ENCODE measurements around the gene ARFGAP1.

The ARFGAP1 gene

GRCh38 chr20:63280371-63280770 lies 7.8 kb downstream of the ARFGAP1 start:
- DNase-seq (ENCODE audit: low spot score): no peak

- no peak for DNase-seq (ENCODE audit: low spot score)
These were observed 8.4 kb downstream of the ARFGAP1 start for GRCh38 chr20:63280929-63281545.

- no peak for DNase-seq (ENCODE audit: low spot score)
These were observed 9.4 kb downstream of the ARFGAP1 start for GRCh38 chr20:63281742-63282665.

DNA sequence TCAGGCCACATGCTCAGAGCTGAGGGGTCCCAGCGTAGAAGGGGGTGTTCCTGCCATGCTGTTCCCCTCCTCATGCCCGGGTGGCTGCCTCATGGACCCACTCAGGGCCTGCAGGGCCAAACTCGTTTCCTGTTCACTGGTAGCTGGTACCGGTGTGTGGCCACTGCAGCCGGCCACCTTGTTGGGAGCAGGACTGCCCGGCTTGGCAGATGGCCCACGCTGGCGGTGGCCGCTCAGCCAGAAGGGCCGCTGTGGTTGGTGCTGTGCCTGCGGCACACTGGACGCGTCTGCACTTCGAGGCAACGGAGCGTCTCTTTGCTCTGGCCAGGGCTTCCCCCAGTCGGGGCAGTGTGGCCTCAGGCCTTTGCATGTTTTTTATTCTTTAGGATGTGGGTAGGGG lies 10.3 kb downstream of the ARFGAP1 start:
- no peak for DNase-seq (ENCODE audit: low spot score)

DNA sequence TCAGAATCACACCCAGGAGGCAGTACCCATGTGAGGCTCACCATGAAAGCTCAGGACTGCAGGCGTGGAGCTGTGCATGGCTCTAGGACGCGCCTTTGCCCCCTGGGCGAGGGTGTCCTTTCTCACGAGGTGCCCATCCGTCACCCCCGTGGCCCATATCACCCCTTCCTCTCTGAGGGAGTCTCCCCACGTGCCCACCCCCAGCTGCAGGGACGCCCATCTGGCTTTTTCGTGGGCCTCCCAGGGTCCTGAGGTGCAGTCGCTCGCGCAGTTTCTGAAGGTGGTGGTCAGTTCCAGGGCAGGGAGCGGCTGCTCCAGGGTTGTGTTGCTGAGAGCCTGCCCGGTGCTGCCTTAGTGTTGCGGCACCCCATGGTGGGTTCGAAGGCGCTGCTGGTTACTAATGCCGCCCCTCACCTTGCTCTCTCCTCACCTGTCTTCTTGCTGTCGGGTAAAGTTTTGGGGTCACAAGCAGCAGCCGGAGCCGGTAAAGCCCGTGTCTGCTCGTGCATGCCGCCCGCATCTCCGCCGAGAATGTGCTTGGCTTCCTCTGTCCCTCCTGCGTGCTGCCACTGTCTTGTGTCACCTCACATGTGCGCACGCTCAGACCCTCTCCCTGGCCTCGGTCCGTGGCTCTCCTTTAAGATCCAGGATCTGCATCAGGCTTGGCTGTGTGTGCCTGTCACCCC lies 10.9 kb downstream of the ARFGAP1 start:
- no peak for DNase-seq (ENCODE audit: low spot score)

DNA sequence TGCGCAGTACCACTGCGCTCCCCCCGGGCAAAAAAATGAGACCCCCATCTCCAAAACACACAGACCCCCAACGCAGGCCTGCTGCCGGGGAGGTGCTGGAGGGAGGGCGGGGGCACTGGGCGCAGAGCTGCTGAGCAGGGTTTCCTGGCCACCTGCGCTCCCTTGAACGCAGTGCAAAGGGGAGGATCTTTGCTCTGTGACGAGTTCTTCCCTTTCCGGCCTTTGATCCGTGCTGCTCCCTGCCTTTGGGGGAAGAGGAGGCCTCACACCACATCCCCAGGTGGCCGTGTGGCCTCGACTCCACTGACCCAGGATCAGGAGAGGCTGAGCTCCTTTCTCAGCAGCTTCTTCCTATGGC lies 11.4 kb downstream of the ARFGAP1 start:
- peak; percentile 14 for DNase-seq (ENCODE audit: low spot score)

DNA sequence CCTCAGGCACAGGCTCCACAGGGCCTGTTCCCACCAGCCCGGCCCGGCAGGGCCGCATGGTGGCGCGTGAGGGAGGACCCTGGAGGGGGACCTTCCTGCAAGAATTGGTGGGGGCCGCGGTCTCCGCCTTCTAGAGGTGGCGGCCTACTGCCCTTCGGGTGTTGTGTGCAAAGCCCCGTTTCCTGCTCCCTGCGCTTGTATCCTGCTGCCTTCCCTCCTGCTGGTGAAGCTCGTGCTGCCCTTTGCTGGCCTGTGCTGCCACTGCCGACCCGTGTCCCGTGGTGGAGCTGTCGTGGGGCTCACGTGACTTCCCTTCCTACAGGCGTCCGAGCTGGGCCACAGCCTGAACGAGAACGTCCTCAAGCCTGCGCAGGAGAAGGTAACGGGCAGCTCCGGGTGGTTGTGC lies 11.9 kb downstream of the ARFGAP1 start:
- DNase-seq (ENCODE audit: low spot score): no peak

GRCh38 chr20:63284981-63285524 lies 12.4 kb downstream of the ARFGAP1 start:
- no peak for DNase-seq (ENCODE audit: low spot score)

DNA sequence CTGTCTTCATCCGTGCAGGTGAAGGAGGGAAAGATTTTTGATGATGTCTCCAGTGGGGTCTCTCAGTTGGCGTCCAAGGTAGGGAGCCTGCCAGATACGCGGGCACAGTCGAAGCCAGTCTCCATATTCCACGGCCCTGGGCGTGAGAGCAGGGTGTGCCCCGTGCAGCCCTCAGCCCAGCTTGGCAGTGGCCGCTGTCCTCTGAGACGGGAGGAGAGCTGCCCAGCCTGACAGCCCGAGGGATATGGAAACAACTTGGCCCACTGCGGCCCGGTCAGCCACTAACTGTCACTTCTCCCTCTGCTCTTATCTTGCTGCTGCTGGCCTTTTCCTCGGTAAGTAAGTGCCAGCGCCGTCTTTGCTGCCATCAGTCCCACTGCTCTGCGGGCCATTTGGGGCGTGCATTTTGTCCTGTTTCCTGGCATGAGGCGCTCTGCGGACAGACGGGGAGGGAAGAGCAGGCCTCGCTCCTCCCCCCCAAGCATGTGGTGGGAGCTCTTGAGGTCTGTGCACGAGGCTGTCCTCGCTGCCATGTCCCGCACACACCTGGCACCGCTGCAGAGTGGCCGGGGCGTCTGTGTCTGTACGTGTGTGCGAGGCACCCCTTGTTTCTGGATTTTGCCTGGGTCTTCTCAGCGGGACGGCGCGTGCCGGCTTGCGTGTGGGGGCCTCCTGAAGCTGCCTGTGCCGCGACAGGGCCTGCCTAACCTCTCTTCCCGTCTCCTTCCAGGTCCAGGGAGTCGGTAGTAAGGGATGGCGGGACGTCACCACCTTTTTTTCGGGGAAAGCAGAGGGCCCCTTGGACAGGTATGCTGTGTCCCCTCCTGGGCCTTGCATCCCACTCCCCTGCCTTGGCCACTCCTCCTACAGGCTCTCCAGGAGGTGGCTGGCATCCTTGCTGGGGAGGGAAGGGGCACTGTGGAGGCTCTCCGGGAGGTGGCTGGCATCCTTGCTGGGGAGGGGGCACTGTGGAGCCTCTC lies 13.3 kb downstream of the ARFGAP1 start:
- DNase-seq (ENCODE audit: low spot score): no peak

DNA sequence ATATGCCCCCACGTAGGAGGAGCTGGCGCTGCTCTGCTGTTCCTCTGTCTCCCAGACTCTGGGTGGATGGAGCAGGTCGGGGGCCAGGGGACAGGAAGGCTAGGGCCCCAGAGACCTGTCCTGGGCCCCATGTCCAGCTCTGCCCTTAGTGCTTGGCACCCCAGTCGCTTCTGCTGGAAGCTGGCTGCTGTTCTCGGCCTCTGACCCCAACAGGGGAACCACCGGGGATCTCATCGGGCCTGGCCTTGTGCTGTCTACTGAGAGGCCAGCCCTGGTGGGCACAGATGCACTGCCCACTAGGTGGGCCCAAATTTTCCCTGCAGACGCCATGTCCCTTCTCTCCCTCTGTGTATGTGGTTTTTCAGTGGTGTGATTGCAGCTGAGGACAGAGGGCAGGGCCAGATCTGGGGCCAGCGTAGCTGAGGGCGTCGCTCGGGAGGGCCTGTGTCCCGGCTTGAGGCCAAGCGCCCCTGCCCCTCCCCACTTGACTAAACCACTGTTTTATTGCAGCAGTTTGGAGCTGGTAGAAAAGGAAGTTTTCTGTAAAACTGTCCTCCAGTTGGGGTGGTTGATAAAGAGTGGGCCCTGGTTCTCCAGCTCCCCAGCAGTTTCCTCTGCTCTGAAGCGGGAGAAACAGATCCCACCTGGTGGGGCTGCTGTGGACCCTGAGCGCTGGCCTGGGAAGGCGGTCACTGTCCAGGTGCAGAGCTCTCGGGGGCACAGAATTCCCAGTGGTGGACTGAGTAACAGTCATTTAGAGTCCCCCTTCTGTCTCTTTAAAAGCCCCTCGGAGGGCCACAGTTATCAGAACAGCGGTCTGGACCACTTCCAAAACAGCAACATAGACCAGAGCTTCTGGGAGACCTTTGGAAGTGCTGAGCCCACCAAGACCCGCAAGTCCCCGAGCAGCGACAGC lies 14.4 kb downstream of the ARFGAP1 start:
- DNase-seq (ENCODE audit: low spot score): no peak

- no peak for DNase-seq (ENCODE audit: low spot score)
These were observed 15.3 kb downstream of the ARFGAP1 start for GRCh38 chr20:63287697-63288580.

GRCh38 chr20:63288581-63289251 lies 16.1 kb downstream of the ARFGAP1 start:
- no peak for DNase-seq (ENCODE audit: low spot score)

- no peak for DNase-seq (ENCODE audit: low spot score)
These were observed 16.9 kb downstream of the ARFGAP1 start for GRCh38 chr20:63289311-63290135.

DNA sequence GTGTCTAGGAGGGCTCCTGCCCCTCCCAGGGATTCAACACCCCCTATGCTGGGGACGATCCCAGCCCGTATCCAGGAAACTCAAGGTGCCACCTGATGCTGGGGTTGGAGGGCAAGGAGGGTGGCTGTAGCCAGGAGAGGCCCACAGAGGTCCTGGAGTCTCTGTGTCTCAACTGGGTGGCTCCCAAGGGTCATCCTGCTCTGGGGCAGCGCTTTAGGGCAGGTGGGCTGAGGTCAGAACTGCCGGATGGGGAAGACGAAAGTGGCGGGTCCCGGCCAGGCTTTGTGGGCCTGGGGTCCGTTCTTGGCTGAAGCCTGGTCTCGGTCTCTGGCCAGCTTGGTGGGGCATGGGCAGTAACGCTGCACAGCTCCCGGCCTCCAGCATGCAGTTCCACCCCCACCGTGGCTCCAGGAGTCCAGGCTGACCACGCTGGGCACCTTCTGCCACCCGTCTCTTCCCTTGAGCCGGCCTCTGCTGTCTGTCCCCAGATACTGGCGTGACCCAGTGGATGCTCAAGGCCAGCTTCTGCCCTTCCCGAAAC lies 17.6 kb downstream of the ARFGAP1 start:
- no peak for DNase-seq (ENCODE audit: low spot score)

- DNase-seq (ENCODE audit: low spot score): peak; percentile 45
These were observed 18.3 kb downstream of the ARFGAP1 start for GRCh38 chr20:63290677-63291472.

DNA sequence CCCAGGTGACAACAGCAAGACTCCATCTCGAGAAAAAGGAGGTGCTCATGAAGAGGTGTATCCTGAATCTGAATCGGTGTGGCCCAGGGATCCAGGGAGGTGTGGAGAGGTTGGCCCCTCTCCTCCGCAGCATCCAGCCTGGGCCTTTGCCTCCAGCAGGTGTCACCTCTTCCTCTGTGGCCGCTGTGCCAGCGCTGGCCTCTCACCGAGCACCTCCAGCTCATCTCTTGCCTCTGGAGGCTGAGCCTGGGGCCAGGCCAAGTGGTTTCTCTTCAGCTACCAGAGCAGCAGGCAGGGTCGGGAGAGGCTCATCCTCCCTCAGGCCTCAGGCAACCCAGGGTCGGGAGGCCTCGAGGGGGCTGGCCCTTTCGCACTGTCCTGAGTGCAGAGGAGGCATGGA lies 19.2 kb downstream of the ARFGAP1 start:
- no peak for DNase-seq (ENCODE audit: low spot score)

DNA sequence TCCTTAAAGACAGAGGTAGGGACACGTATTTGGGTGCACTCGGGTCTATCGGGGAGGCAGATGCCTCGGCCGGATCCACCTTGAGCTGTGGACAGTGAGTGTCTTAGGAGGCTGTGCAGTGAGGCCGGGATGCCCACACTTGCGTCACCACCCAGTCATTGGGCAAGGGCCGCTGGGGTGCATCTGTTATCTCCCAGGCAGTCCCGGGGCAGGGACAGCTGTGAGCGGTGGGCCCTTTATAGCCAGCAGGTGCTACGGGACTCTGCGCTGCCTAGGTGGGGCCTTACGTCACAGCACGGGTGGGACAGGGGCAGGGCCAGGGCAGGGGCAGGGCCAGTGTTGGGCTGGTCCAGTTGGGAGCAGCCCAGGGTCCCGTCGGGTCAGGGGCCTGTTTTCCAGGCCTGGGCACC lies 19.7 kb downstream of the ARFGAP1 start:
- no peak for DNase-seq (ENCODE audit: low spot score)

Measured in CD4-positive, alpha-beta T cell treated with Interleukin-15 for 4 hours (primary cell).